GM12872 (cell line): ENCODE data around the gene MAB21L4.

Experiments used
- TF ChIP-seq, protein P1 (sequence below): IDR thresholded peaks from 3 replicates; pipeline ENCODE4 v1.5.1; 2011; ENCODE audit warnings: low read depth, mild to moderate bottlenecking, low read length, moderate library complexity; ENCODE audit not compliant: insufficient read depth

Gene MAB21L4

DNA sequence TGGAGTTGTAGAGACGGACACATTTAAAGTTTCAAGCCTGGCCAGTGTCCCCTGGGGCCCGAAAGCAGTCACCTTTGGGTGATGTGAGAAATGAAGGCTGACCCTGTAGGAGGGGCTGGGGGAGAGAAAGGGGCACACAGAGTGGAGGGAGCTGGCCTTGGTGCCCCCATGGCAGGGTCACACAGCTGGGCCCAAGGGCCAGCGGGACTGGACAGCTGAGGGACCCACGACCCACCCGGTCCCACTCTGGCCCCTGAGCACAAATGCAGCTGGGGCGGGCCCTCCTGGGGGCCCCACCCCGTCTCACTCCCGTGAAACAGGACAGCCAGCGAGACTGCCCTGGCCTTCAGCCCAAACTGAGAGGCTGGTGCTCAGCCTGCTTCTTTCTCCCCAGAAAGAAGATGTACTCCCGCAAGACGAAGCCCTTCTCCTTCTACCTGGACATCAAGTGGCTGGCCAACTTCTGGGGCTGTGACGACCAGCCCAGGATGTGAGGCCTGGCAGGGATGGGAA lies 21.2 kb downstream of the MAB21L4 start:
- TF ChIP-seq, protein P1, sequence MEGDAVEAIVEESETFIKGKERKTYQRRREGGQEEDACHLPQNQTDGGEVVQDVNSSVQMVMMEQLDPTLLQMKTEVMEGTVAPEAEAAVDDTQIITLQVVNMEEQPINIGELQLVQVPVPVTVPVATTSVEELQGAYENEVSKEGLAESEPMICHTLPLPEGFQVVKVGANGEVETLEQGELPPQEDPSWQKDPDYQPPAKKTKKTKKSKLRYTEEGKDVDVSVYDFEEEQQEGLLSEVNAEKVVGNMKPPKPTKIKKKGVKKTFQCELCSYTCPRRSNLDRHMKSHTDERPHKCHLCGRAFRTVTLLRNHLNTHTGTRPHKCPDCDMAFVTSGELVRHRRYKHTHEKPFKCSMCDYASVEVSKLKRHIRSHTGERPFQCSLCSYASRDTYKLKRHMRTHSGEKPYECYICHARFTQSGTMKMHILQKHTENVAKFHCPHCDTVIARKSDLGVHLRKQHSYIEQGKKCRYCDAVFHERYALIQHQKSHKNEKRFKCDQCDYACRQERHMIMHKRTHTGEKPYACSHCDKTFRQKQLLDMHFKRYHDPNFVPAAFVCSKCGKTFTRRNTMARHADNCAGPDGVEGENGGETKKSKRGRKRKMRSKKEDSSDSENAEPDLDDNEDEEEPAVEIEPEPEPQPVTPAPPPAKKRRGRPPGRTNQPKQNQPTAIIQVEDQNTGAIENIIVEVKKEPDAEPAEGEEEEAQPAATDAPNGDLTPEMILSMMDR, result no peak

DNA sequence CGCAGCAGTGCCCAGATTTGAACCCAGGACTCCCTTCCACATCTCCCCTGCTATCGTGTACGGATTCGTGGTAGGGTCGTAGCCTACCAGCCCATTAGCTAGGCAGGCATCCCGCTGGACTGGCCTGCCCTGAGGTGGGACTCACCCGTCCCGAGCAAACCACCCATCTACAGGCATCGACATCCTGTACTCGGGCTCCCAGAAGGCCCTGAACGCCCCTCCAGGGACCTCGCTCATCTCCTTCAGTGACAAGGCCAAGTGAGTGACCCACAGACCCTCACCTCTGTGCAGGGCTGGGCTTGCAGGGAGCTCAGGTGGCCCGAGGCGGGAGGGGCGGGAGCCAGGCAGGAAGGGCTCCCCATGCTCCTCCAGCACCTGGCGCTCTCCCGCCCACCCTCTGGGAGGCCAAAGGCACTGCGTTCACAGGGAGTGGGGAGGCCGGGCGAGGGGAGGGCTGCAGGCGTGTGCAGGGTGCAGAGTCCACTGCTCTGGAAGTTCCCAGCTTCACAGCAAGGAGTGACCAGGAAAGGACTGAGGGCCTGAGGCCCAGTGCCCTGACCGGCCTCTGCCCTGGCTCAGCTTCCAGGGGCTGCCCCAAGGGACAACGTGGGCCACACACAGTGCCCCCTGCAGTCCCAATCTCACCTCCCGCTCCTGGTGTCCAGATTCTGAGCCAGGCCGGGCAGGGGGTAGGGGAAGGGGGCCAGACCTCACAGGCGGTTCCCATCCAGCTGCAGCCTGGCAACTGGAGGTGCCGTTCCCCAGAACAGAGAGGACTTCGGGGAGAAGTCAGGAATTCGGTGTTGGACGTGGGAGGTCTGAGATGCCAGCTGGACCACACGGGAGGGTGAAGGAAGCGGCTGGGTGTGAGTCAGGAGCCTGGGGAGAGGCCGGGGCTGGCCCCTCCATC lies 21.9 kb downstream of the MAB21L4 start:
- TF ChIP-seq, protein P1, result no peak

DNA sequence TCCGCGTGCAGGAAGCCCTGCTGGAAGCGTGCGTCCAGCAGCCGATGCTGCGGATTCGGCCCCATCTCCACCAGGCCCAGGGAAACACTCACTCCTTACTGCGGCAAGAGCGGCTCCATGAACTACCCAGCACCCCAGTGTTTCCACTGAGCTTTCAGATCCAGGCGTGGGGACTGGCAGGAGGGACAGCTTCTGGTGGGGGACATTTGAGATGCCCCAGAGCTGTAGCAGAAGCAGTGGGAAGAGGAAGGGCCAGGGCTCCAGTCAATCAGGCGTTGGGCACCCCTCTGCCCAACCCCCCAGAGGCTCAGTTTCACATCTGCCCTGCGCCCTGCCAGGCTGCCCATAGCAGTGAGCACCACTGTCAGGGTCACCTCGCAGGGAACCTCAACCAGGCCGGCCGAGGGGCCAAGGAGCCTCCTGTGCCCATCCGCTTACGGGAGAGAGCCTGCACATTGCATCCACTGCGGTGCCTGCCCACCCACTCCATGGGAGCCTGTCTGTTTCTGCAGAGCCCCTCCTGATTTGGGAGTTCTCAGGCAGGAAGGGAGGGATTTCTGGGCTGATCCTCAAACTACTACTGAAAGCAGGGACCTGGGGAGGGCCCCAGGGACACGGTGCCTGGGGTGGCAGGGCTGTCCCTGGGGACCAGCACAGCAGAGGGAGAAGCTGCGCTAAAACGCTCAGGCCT lies 22.7 kb downstream of the MAB21L4 start:
- TF ChIP-seq, protein P1, result no peak

DNA sequence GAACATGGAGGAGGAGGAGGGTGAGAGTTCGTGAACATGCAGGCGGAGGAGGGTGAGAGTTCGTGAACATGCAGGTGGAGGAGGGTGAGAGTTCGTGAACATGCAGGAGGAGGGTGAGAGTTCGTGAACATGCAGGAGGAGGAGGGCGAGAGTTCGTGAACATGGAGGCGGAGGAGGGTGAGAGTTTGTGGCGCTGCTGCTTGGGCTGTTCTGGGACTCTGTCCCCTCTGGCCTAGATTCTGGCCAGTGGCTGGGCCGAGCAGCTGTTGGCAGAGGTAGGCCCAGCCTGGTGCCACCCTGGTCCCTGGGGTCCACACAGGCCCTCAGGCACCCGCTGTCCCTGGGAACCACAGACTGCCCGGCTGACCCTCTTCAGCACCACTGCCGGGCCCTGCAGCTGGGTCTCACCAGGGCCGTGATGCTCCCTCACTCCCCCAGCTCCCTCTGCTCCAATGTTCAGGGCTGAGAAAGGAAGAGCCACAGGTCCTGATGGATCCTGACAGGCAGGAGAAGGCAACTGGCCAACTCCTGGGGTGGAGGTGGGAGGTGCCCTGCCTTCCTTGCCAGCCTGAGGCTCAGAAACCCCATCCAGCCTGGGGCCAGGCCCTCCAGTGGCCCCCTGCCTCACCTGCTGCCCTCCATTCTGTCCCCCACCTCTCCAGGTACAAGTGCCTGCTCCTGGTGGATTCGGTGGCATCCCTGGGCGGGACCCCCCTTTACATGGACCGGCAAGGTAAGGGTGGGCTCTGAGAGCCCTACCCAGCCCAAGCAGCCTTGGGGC lies 23.4 kb downstream of the MAB21L4 start:
- TF ChIP-seq, protein P1, result no peak

DNA sequence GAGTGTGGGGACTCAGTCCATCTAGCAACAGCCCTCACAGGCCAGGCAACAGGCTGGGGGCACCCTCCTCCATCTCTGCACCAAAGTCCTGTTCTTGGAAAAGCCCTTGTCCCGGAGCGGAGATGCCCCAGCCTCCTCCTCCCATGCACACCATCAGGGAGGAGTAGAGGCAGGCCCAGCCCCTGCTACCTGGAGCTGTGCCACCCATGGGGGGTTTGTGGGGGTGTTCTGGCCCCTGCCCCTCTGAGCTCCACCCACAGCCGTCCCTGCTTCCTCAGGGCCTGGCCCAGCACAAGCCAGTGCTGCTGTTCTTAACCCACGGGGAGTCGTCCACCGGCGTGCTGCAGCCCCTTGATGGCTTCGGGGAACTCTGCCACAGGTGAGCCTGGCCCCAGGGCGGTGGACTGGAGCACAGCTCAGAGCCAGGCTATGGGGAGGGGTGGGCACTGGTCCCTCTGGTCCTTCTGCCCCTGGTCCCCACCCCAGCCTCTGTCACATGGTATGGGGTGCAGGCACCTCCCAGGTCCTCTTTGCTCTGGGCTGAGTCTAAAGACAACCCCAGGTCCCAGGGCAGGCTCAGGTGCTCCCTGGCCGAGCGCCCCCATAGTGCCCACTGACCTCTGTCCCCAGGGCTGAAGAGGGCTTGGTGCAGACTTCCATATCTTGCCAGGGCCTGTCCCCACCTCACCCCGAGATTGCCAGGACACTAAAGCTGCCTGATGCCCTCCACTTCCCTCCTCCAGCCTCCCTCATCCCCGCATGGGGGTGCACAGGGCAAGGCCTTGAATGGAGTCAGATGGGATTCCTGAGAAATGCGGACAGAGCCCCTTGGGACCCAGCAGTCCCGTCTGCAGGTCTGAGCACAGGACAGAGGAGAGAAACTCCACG lies 24.6 kb downstream of the MAB21L4 start:
- TF ChIP-seq, protein P1, result no peak

DNA sequence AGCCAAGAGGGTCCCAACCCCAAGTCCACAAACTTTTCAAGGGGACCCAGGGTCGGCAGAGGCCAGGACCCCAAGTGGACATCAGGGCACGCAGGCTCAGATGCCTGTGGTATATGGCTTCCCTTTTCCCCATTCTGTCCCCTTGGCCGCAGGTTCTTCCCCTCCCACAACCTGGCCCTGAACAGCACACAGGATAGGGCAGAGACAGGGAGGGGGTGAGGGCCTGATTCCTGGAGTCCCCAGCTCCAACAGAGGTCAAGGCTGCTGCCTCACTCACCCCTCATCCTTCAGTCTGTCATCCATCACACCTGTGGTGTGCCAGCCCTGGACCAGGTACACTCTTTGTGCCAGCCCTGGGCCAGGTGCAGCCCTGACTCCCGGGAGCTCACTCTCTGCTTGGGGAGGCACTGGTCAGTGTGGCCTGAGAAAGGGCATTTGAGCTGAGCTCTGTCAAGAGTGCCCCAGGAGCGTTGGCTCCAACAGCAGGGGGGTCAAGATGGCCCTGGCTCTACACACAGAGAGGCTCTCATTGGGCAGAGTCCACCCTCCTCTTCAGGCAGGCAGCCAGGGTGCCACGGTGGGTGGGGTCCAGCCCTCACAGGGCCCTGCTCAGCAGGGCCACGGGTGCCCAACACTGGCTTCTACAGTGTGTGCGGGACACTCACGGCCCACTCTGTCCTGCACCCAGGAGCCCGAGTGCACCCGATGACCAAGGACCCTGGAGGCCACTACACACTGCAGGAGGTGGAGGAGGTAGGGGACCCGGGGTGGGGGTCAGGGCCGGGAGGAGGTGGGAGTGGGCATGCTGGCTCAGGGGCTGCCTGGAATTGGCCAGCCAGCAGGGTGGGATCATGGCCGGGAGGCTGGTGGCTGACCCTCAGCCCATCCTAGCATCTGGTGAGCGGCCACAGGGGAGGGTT lies 25.7 kb downstream of the MAB21L4 start:
- TF ChIP-seq, protein P1, result no peak
